Activated CD4-positive, alpha-beta memory T cell treated with anti-CD3 and anti-CD28 coated beads, Interleukin-2, amount 10 ng/mL, durations not matched to agents 7 days and 5 days (primary cell): ENCODE measurements around the gene GRK3. TPM values are rescaled to one million over a fixed set of nuclear protein-coding genes. Genes with fewer than 3 reads are reported as not detected.
"Not testable (repeated sequence)": the region's sequence is repeated elsewhere in the genome, so short reads cannot be mapped to it uniquely, and the experiment has no call there.

Source experiments
- CTCF ChIA-PET: fragments of 350-600 bp; sonication (Branson Sonifier 250); formaldehyde crosslinking; loops from one replicate; lab custom pipeline; 2021; ENCODE audit warnings: antibody characterized with exemption, inconsistent platforms; lab: Charles Lee
- POLR2A ChIA-PET: fragments of 350-600 bp; sonication (Branson Sonifier 250); formaldehyde crosslinking; loops from one replicate; lab custom pipeline; 2021; ENCODE audit warnings: antibody characterized with exemption; lab: Charles Lee
- DNase-seq: peaks from one replicate; pipeline ENCODE4 v3.0.0-alpha.2; 2020
- H3K27ac Mint-ChIP-seq: one replicate; pipeline ENCODE4 v1.8.0; 2021; ENCODE audit warnings: mild to moderate bottlenecking, mixed read lengths
- H3K27me3 Mint-ChIP-seq: one replicate; pipeline ENCODE4 v1.8.0; 2021; ENCODE audit warnings: mixed read lengths
- H3K36me3 Mint-ChIP-seq: one replicate; pipeline ENCODE4 v1.8.0; 2021; ENCODE audit warnings: low read depth, mixed read lengths
- H3K4me1 Mint-ChIP-seq: one replicate; pipeline ENCODE4 v1.8.0; 2021; ENCODE audit warnings: mixed read lengths
- H3K4me3 Mint-ChIP-seq: one replicate; pipeline ENCODE4 v1.8.0; 2021; ENCODE audit warnings: mild to moderate bottlenecking, mixed read lengths
- H3K9me3 Mint-ChIP-seq: one replicate; pipeline ENCODE4 v1.8.0; 2021; ENCODE audit warnings: mixed read lengths
- total RNA-seq, 2 experiments: library from RNA; stranded (reverse); gene quantifications; one replicate each; pipeline ENCODE4 v1.2.3, GENCODE V29; 2021

The GRK3 gene
- total RNA-seq = 10 to 100 TPM; 24.1 to 25.5 TPM

DNA sequence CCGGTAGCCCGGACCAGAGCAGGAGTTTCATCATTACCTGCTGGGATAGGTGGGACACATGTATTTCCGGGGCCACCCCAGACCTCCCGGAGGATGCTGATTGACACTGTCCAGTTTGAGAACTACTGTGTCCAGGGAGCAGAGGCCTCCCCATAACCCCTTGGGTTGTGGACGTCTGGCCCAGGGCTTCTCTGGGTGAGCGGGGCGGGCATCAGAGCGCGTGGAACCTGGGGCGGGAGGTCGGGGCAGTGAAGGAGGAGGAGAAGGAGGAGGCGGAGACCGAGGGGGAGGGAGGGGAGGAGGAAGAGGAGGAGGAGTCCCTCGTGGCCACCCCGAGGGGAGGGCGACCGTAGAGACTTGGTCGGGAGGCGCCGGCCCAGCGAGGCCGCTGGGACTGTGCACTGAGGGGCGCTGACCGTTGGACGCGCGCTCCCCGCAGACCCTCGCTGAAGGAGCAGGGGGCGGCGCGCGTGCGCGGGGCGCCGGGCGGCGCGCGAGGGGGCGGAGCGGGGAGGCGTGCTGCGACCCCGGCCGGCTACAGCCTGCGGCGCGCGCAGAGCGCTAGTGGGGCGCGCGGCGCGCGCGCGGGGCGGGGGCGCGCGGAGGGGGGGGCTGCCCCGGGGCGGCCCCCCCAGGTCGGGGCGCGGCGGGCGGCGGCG lies at the start of gene GRK3:
TSS of gene GRK3 (plus strand) at position 356 of the 659 bp plus-strand sequence. CDS start 366 bp downstream, outside the sequence.
- peaks cover 10% of the 10 kb centered on the region for H3K36me3 Mint-ChIP-seq
- ChIA-PET POLR2A (interaction anchor here (0.8 to 2.0 kb wide), 5 partner anchors 9 to 185 kb away, joined by 3 to 5 read pairs (median 4); no protein-coding TSS in a partner anchor), CTCF (interaction anchor here (0.8 to 1.0 kb wide), 2 partner anchors 102 to 112 kb away, joined by 3 read pairs; no protein-coding TSS in a partner anchor)
- peak within 1 kb of the TSS; percentile 66 for H3K27ac Mint-ChIP-seq
- peak within 1 kb of the TSS; percentile 91 for H3K4me3 Mint-ChIP-seq
- H3K4me1 Mint-ChIP-seq = peaks cover 48% of the 10 kb centered on the region
- H3K27me3 Mint-ChIP-seq = peaks cover 18% of the 10 kb centered on the region
- no peaks in the 10 kb centered on the region for H3K9me3 Mint-ChIP-seq
- peak; percentile 76 for DNase-seq

DNA sequence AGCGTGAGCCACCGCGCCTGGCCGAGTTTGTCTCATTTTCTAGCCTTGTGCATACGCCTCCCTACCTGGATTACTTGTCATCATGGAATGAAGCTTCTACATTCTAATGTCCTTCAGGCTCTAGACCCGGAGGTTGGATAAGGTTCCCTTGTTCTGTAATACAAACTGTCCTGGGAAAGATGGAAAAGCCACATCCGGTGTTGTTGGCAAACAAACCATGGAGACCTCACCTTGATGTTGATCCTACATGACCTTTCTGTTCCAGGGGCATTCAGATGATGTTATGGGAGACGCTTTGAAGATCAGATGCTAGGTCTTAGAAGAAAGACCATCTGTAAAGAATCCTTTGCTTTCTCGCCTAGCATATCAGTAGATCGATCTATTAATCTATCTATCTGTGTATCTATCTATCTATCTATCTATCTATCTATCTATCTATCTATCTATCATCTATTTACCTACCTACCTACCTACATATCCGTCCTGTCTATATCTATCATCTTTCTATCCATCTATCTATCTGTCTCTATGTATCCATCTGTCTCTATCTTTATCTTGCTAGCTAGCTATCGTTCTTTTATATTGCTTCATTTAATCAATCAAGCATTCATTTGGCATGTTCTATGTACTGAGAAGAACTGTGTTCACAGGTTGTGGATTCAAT lies 46.3 kb upstream of the GRK3 start:
- Mint-ChIP-seq H3K9me3 (peaks cover 6% of the 10 kb centered on the region), H3K27me3 (no peaks in the 10 kb centered on the region), H3K4me3 (no peak overlapping the region), H3K27ac (no peak overlapping the region), H3K4me1 (no peaks in the 10 kb centered on the region), H3K36me3 (peaks cover 12% of the 10 kb centered on the region)
- no peak for DNase-seq
- POLR2A ChIA-PET = no interaction called here
- CTCF ChIA-PET = interaction anchor here (0.7 kb wide), 1 partner anchor 241 kb away, joined by 4 read pairs; no protein-coding TSS in a partner anchor

- CTCF ChIA-PET = interaction anchor here (1.1 kb wide), 1 partner anchor 11 kb away, joined by 3 read pairs; no protein-coding TSS in a partner anchor
- Mint-ChIP-seq H3K27ac (no peak overlapping the region), H3K27me3 (no peaks in the 10 kb centered on the region)
These were observed 39.1 kb upstream of the GRK3 start for GRCh38 chr22:25525376-25525775.

GRCh38 chr22:25525804-25526584 lies 38.5 kb upstream of the GRK3 start:
- DNase-seq, H3K27ac Mint-ChIP-seq, H3K4me3 Mint-ChIP-seq, POLR2A ChIA-PET, H3K27me3 Mint-ChIP-seq, H3K4me1 Mint-ChIP-seq: not testable (repeated sequence)
- H3K36me3 Mint-ChIP-seq = peaks cover 31% of the 10 kb centered on the region
- peaks cover 19% of the 10 kb centered on the region for H3K9me3 Mint-ChIP-seq
- CTCF ChIA-PET = interaction anchor here (1.1 kb wide), 1 partner anchor 12 kb away, joined by 3 read pairs; no protein-coding TSS in a partner anchor

More at GRCh38 chr22:25525376-25525775, 39.1 kb upstream of the GRK3 start:
- peaks cover 19% of the 10 kb centered on the region for H3K9me3 Mint-ChIP-seq
- POLR2A ChIA-PET = no interaction called here
- H3K36me3 Mint-ChIP-seq = peaks cover 28% of the 10 kb centered on the region
- DNase-seq = no peak
- no peaks in the 10 kb centered on the region for H3K4me1 Mint-ChIP-seq
- H3K4me3 Mint-ChIP-seq = no peak overlapping the region

- DNase-seq, CTCF ChIA-PET, POLR2A ChIA-PET, H3K27ac Mint-ChIP-seq, H3K4me3 Mint-ChIP-seq, H3K4me1 Mint-ChIP-seq, H3K27me3 Mint-ChIP-seq: not testable (repeated sequence)
- H3K9me3 Mint-ChIP-seq = peaks cover 16% of the 10 kb centered on the region
- peaks cover 28% of the 10 kb centered on the region for H3K36me3 Mint-ChIP-seq
These were observed 37.5 kb upstream of the GRK3 start for GRCh38 chr22:25527016-25527415.

DNA sequence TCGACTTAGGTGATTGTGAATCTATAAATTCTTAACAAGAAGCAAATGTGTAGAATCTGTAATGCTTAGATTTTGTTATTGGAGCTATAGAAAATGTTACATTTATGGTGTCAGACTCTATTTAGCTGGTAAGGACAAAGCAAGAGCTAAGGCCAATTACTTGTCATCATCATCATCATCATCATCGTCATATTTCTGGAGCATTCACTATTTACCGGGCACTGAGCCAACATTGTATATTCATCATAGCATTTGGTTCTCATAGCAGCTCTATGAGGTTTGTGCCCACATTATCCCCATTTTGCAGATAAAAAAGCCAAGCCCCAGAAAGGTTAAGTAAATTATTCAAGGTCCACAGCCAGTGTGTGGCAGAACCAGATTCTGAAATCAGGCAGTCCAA lies 36.4 kb upstream of the GRK3 start:
- H3K9me3 Mint-ChIP-seq = peaks cover 12% of the 10 kb centered on the region
- DNase-seq, H3K4me1 Mint-ChIP-seq, H3K4me3 Mint-ChIP-seq, POLR2A ChIA-PET, H3K27ac Mint-ChIP-seq, H3K27me3 Mint-ChIP-seq: not testable (repeated sequence)
- CTCF ChIA-PET = interaction anchor here (0.9 kb wide), 1 partner anchor 16 kb away, joined by 3 read pairs; no protein-coding TSS in a partner anchor
- H3K36me3 Mint-ChIP-seq = peaks cover 23% of the 10 kb centered on the region

DNA sequence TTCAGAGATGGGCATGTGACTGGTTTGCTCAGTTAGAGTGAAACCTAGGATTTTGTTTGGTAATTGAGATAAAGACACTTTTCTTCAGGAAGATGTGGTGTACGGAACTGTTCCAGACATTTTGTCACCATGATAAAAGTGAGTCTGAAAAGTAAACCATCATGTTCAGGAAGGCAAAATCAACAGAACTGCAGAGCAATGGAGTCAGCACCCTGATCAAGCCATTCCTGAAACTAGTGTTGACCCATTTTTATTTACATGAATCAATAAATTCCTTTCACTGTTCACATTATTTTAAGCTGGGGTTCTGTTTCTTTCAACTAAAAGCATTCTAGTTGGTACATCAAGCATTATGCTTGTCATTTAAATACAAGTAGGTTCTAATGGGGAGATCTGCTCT lies 35.4 kb upstream of the GRK3 start:
- H3K27ac Mint-ChIP-seq, H3K4me3 Mint-ChIP-seq, CTCF ChIA-PET, H3K4me1 Mint-ChIP-seq, POLR2A ChIA-PET, DNase-seq, H3K27me3 Mint-ChIP-seq: not testable (repeated sequence)
- Mint-ChIP-seq H3K9me3 (peaks cover 12% of the 10 kb centered on the region), H3K36me3 (peaks cover 23% of the 10 kb centered on the region)

- DNase-seq, H3K27me3 Mint-ChIP-seq, POLR2A ChIA-PET, CTCF ChIA-PET, H3K27ac Mint-ChIP-seq, H3K4me3 Mint-ChIP-seq, H3K4me1 Mint-ChIP-seq: not testable (repeated sequence)
- peaks cover 21% of the 10 kb centered on the region for H3K36me3 Mint-ChIP-seq
- H3K9me3 Mint-ChIP-seq = peaks cover 10% of the 10 kb centered on the region
These were observed 34.8 kb upstream of the GRK3 start for GRCh38 chr22:25529541-25530137.

DNA sequence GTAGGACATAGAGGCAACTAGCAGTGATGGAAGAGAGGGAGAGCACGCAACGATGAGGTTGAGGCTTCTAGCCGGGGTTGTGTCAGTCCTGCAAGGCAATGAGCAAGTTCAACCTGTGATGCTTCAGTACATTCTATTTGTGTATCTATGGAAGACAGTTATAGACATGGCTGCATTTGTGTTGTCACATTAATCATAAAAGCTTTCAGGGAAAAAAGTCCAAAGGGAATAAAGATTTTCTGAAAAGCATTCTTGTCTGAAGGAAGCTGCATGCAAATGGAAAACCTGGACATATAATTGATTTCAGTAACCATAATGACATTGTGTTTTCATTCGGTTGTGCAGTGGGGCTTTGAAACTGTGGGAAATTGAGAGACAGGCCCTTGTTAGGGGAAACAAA lies 32.8 kb upstream of the GRK3 start:
- POLR2A ChIA-PET, H3K4me1 Mint-ChIP-seq, H3K4me3 Mint-ChIP-seq, H3K9me3 Mint-ChIP-seq, DNase-seq, CTCF ChIA-PET, H3K27ac Mint-ChIP-seq, H3K27me3 Mint-ChIP-seq: not testable (repeated sequence)
- peaks cover 12% of the 10 kb centered on the region for H3K36me3 Mint-ChIP-seq

GRCh38 chr22:25534724-25535123 lies 29.8 kb upstream of the GRK3 start:
- Mint-ChIP-seq H3K36me3 (peaks cover 7% of the 10 kb centered on the region), H3K4me1 (peaks cover 6% of the 10 kb centered on the region), H3K4me3 (no peak overlapping the region), H3K9me3 (no peaks in the 10 kb centered on the region), H3K27ac (no peak overlapping the region), H3K27me3 (no peaks in the 10 kb centered on the region)
- ChIA-PET POLR2A (no interaction called here), CTCF (no interaction called here)
- no peak for DNase-seq

- Mint-ChIP-seq H3K9me3 (no peaks in the 10 kb centered on the region), H3K4me1 (peaks cover 3% of the 10 kb centered on the region), H3K4me3 (no peak overlapping the region), H3K36me3 (no peaks in the 10 kb centered on the region), H3K27me3 (peaks cover 3% of the 10 kb centered on the region), H3K27ac (no peak overlapping the region)
- CTCF ChIA-PET = no interaction called here
- DNase-seq = no peak
- POLR2A ChIA-PET = no interaction called here
These were observed 27.9 kb upstream of the GRK3 start for GRCh38 chr22:25536589-25536988.

DNA sequence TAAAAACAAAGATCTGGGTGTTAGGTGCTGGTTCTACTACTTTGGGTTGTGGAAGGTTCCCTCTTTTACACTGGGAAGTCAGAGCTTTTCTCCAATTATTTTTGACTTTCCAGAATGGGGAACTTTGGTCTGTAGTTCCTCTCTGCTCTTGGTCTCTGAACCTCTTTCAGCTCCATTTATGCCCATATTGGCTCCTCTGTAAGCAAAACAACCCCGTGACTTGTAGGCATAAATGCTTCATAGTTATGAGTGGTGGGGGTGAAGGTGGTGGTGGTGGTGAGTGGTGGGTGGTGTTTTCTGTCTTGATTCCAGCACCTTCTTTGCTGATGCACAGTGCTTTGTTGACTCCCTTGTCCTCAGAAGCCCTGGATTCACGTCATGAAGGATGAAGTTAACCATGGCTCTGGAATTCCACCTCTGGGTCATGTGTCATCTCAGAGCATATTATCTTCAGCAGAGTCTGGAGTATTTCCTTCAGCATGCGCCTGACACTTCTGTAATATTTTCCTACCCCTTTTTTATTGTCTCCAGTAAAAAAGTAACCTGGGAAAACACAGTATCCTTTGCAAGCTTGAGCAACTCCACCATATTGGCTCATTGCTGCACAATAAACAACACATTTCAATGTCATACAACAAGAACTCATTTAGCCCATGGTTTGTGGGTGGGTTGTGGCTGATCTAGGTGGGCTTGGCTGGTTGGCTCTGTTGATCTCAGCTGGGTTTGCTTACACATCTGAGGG lies 24.1 kb upstream of the GRK3 start:
- peaks cover 3% of the 10 kb centered on the region for H3K27me3 Mint-ChIP-seq
- ChIA-PET POLR2A (no interaction called here), CTCF (no interaction called here)
- H3K27ac Mint-ChIP-seq = no peak overlapping the region
- no peaks in the 10 kb centered on the region for H3K36me3 Mint-ChIP-seq
- no peaks in the 10 kb centered on the region for H3K9me3 Mint-ChIP-seq
- H3K4me3 Mint-ChIP-seq = no peak overlapping the region
- peaks cover 6% of the 10 kb centered on the region for H3K4me1 Mint-ChIP-seq
- no peak for DNase-seq
